ENCODE data around the gene NEURL1B. TPM values are rescaled to one million over a fixed set of nuclear protein-coding genes. Genes with fewer than 3 reads are reported as not detected.

Gene NEURL1B
- 0.79 and 0.98 TPM in 2 replicates for total RNA-seq

GRCh38 chr5:172640822-172641358, at the start of gene NEURL1B:
NEURL1B (plus strand) TSS chr5:172641263; CDS start chr5:172641407, 144 bp downstream.

Small RNAs within 50 kb of the gene (small RNA-seq; reads per million reads assigned to genes)
- gene AC027309.2 (0.20 reads per million), gene MIR5003 (not detected)

Other genes with a start within 250 kb of the NEURL1B start
- 23.2 and 33.2 TPM in 2 replicates for gene SH3PXD2B, start 186.7 kb upstream of the NEURL1B start, total RNA-seq
- gene DUSP1, start 129.9 kb downstream of the NEURL1B start, total RNA-seq, result 146 and 176 TPM in 2 replicates
- gene ERGIC1, start 193.0 kb downstream of the NEURL1B start, total RNA-seq, result 62.8 and 133 TPM in 2 replicates